T-helper 17 cell (primary cell): Measurements from ENCODE around the gene NCF2. TPM values are rescaled to one million over a fixed set of nuclear protein-coding genes. Genes with fewer than 3 reads are reported as not detected.

Source experiments
- ATAC-seq: fragments of 150-1000 bp; cut with Tn5 transposase; 2 replicates; pipeline ENCODE4 v1.10.0; 2021; ENCODE audit warnings: mild to moderate bottlenecking, moderate library complexity
- DNase-seq, 3 donors: peaks; one replicate each; pipeline versions ENCODE4 v3.0.0 to v3.0.0-alpha.2; 2020 to 2021
- H3K9me3 ChIP-seq: one replicate; pipeline ENCODE4 v1.7.0; 2013; ENCODE audit warnings: low read length, mild to moderate bottlenecking; ENCODE audit not compliant: control insufficient read depth, poor library complexity, severe bottlenecking
- H3K27ac Mint-ChIP-seq: one replicate; pipeline ENCODE4 v1.8.0; 2022; ENCODE audit warnings: mild to moderate bottlenecking, moderate library complexity, mixed read lengths
- H3K27me3 Mint-ChIP-seq: one replicate; pipeline ENCODE4 v1.8.0; 2022; ENCODE audit warnings: mixed read lengths
- H3K36me3 Mint-ChIP-seq: one replicate; pipeline ENCODE4 v1.8.0; 2022; ENCODE audit warnings: low read depth, mixed read lengths
- H3K4me1 Mint-ChIP-seq: one replicate; pipeline ENCODE4 v1.8.0; 2022; ENCODE audit warnings: mild to moderate bottlenecking, mixed read lengths
- H3K4me3 Mint-ChIP-seq: one replicate; pipeline ENCODE4 v1.8.0; 2022; ENCODE audit warnings: mild to moderate bottlenecking, moderate library complexity, mixed read lengths
- total RNA-seq, 4 donors: library from RNA in 2 of 4; stranded (reverse) in 2 of 4; gene quantifications; one replicate each; pipeline ENCODE4 v1.2.3 and lab custom pipeline; 2022 to 2026

Gene NCF2
- total RNA-seq, 2 donors from 2014 or later, result 2.7 to 14.7 TPM

GRCh38 chr1:183571678-183572268 lies 18.5 kb downstream of the NCF2 start:
- Mint-ChIP-seq H3K27ac (no peak overlapping the region), H3K27me3 (no peaks in the 10 kb centered on the region), H3K4me3 (no peak overlapping the region), H3K36me3 (peaks cover 2% of the 10 kb centered on the region), H3K4me1 (peaks cover 8% of the 10 kb centered on the region)
- ATAC-seq (no peak), DNase-seq (no peak)
- H3K9me3 ChIP-seq, result no peaks in the 10 kb centered on the region

DNA sequence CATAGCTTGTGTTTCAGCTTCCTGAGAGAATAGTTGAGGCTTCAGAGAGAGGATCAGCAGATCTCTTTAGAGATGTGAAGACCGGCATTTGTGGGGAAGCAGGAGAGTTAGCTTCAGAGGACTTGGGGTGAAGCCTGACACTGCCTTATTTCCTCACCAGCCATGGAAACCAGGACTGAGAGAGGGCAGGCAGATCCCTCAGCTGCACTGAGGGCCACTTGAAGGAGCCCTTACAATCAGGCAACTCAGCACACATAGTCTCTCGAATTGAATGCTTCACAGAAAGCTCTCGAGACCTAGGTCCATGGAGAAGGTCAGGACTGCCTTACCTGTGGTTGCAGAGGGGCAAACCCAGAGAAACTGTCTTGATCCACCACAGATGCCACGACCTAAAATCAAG lies 19.8 kb downstream of the NCF2 start:
- Mint-ChIP-seq H3K36me3 (peaks cover 2% of the 10 kb centered on the region), H3K4me1 (peaks cover 8% of the 10 kb centered on the region), H3K27ac (peak overlapping the region; percentile 27), H3K4me3 (no peak overlapping the region), H3K27me3 (no peaks in the 10 kb centered on the region)
- no peaks in the 10 kb centered on the region for H3K9me3 ChIP-seq
- DNase-seq (no peak), ATAC-seq (no peak)

DNA sequence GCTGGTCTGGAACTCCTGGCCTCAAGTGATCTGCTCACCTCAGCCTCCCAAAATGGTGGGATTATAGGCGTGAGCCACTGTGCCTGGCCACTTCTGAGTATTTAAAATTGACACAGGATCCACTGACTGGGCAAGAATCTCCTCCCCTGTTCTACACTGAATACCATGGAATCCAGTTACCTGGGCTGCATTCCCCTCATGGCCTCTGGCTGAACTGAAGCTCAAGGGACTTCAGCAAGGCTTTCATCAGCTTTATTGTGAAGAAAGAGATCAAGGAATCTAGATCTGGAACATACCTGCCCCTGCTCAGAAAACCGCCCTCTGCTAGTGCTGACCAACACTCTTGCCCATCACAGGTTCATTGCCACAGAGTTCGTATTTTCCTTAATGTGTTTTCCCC lies 20.5 kb downstream of the NCF2 start:
- peaks cover 2% of the 10 kb centered on the region for H3K36me3 Mint-ChIP-seq
- H3K4me3 Mint-ChIP-seq, result no peak overlapping the region
- no peaks in the 10 kb centered on the region for H3K9me3 ChIP-seq
- DNase-seq (no peak), ATAC-seq (no peak)
- peaks cover 8% of the 10 kb centered on the region for H3K4me1 Mint-ChIP-seq
- H3K27ac Mint-ChIP-seq, result peak overlapping the region; percentile 27
- H3K27me3 Mint-ChIP-seq, result no peaks in the 10 kb centered on the region

DNA sequence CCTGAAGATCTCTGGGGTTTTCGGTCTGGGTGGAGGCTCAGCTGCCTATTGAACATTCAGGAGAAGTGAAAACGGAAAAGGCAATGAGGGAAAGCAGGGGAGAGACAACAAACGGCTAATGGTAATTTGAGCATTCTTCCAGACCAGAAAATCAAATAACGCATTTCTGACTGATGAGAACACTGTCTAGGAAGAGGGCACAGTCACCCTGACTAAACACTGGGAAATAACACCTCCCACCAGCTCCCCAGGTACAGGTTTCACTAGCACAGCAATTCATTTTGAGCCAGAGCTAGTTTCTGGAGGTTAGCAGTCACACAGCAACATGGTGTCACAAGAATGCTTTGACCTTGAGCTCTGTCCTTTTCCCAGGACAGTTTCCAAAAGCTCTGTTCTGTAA lies 21.1 kb downstream of the NCF2 start:
- no peaks in the 10 kb centered on the region for H3K9me3 ChIP-seq
- Mint-ChIP-seq H3K36me3 (no peaks in the 10 kb centered on the region), H3K4me3 (no peak overlapping the region), H3K27ac (no peak overlapping the region), H3K4me1 (peaks cover 8% of the 10 kb centered on the region), H3K27me3 (no peaks in the 10 kb centered on the region)
- ATAC-seq (no peak), DNase-seq (no peak)

DNA sequence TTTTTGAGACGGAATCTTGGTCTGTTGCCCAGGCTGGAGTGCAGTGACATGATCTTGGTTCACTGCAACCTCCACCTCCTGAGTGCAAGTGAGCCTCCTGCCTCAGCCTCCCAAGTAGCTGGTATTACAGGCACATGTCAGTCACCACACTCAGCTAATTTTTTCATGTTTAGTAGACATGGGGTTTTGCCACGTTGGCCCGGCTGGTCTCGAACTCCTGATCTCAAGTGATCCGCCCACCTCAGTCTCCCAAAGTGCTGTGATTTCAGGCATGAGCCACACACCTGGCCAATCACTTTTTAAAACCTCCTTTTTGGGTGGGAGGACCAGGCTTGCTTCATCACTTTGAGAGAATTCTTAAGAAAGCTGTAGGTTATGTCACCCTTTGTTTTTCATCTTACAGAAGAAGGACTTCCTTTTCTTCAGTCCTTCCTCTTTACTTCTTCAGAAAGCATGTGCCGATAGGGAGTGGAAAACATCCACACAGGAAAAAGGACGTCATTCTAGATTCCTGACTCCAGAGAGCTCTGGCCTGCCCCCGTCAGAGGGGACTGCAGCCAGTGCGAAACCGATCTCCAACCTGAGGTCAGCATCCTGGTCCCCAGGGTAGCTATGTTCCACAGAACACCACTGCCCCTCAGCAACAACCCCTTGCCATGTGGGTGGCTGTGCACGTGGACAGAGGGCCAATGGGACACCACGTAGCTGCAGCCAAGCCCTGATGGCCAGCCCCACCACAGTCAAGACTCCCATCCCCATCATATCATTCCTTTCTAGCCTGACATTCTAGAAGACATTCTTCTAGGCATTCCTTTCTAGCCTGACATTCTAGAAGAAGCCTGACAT lies 21.9 kb downstream of the NCF2 start:
- no peaks in the 10 kb centered on the region for H3K27me3 Mint-ChIP-seq
- DNase-seq (no peak), ATAC-seq (no peak)
- H3K36me3 Mint-ChIP-seq, result no peaks in the 10 kb centered on the region
- no peak overlapping the region for H3K4me3 Mint-ChIP-seq
- no peak overlapping the region for H3K27ac Mint-ChIP-seq
- peaks cover 8% of the 10 kb centered on the region for H3K4me1 Mint-ChIP-seq
- H3K9me3 ChIP-seq, result no peaks in the 10 kb centered on the region

GRCh38 chr1:183567584-183567983 lies 22.7 kb downstream of the NCF2 start:
- ATAC-seq (peak; percentile 66), DNase-seq (no peak)
- H3K36me3 Mint-ChIP-seq, result no peaks in the 10 kb centered on the region
- H3K4me1 Mint-ChIP-seq, result peaks cover 8% of the 10 kb centered on the region
- no peak overlapping the region for H3K4me3 Mint-ChIP-seq
- no peaks in the 10 kb centered on the region for H3K9me3 ChIP-seq
- no peak overlapping the region for H3K27ac Mint-ChIP-seq
- no peaks in the 10 kb centered on the region for H3K27me3 Mint-ChIP-seq

GRCh38 chr1:183566026-183566425 lies 24.2 kb downstream of the NCF2 start:
- no peaks in the 10 kb centered on the region for H3K9me3 ChIP-seq
- H3K36me3 Mint-ChIP-seq, result no peaks in the 10 kb centered on the region
- no peak overlapping the region for H3K27ac Mint-ChIP-seq
- DNase-seq, result no peak
- no peak for ATAC-seq
- H3K27me3 Mint-ChIP-seq, result no peaks in the 10 kb centered on the region
- H3K4me3 Mint-ChIP-seq, result no peak overlapping the region
- H3K4me1 Mint-ChIP-seq, result peaks cover 10% of the 10 kb centered on the region

- Mint-ChIP-seq H3K4me3 (peak overlapping the region; percentile 19), H3K27ac (no peak overlapping the region), H3K4me1 (peaks cover 10% of the 10 kb centered on the region), H3K27me3 (no peaks in the 10 kb centered on the region), H3K36me3 (no peaks in the 10 kb centered on the region)
- H3K9me3 ChIP-seq, result no peaks in the 10 kb centered on the region
- DNase-seq (no peak), ATAC-seq (no peak)
Observed at GRCh38 chr1:183565261-183565660, 25.0 kb downstream of the NCF2 start.

DNA sequence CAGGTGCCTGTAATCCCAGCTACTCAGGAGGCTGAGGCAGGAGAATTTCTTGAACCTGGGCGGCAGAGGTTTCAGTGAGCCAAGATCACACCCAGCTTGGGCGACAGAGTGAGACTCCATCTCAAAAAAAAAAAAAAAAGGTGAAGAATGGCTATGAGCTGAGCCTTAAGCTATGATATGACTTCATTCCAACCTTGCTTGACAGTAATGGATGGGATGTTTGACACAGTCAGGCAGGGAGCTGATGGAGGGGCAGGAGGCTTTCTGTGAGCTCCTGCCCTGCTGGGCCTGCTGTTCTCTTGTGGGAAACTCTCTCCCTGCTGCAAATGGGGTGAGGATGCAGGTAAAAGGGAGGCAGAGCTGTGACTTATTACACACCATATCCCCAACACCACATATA lies 27.6 kb downstream of the NCF2 start:
- Mint-ChIP-seq H3K27me3 (no peaks in the 10 kb centered on the region), H3K27ac (no peak overlapping the region), H3K4me1 (peaks cover 8% of the 10 kb centered on the region), H3K4me3 (no peak overlapping the region), H3K36me3 (no peaks in the 10 kb centered on the region)
- no peak for DNase-seq
- ATAC-seq, result no peak
- H3K9me3 ChIP-seq, result no peaks in the 10 kb centered on the region

- no peak for DNase-seq
- ATAC-seq, result no peak
- H3K36me3 Mint-ChIP-seq, result peaks cover 2% of the 10 kb centered on the region
- H3K9me3 ChIP-seq, result no peaks in the 10 kb centered on the region
- H3K4me1 Mint-ChIP-seq, result peaks cover 8% of the 10 kb centered on the region
- no peak overlapping the region for H3K27ac Mint-ChIP-seq
- no peak overlapping the region for H3K4me3 Mint-ChIP-seq
- H3K27me3 Mint-ChIP-seq, result no peaks in the 10 kb centered on the region
Observed at GRCh38 chr1:183559061-183559460, 31.2 kb downstream of the NCF2 start.

DNA sequence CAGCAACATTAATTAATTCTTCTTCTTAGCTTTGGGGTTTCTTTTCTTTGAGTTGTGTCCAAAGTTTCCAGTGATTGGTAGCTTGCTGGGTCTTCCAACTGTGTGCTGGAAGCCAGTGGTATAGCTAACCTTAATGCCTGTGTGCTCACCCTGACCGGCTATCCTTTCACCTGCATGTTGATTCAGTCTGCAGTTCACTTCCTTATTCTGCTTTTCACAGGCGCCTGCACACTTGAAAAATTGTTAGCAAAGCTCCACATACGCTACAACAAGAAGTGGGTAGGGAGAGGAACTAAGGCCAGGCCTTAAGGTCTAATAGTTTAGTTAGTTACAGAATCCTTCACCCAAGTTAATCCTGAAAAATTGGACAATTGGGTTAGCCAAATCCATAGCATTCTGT lies 35.7 kb downstream of the NCF2 start:
- Mint-ChIP-seq H3K4me1 (peaks cover 9% of the 10 kb centered on the region), H3K36me3 (peaks cover 8% of the 10 kb centered on the region), H3K4me3 (no peak overlapping the region), H3K27me3 (no peaks in the 10 kb centered on the region), H3K27ac (no peak overlapping the region)
- no peaks in the 10 kb centered on the region for H3K9me3 ChIP-seq
- ATAC-seq (no peak), DNase-seq (no peak)

- ATAC-seq (no peak), DNase-seq (no peak)
- H3K27ac Mint-ChIP-seq, result peak overlapping the region; percentile 41
- H3K9me3 ChIP-seq, result no peaks in the 10 kb centered on the region
- no peak overlapping the region for H3K4me3 Mint-ChIP-seq
- H3K4me1 Mint-ChIP-seq, result peaks cover 9% of the 10 kb centered on the region
- H3K36me3 Mint-ChIP-seq, result peaks cover 8% of the 10 kb centered on the region
- H3K27me3 Mint-ChIP-seq, result no peaks in the 10 kb centered on the region
Observed at GRCh38 chr1:183553764-183554163, 36.5 kb downstream of the NCF2 start.

- Mint-ChIP-seq H3K4me3 (no peak overlapping the region), H3K4me1 (peaks cover 9% of the 10 kb centered on the region), H3K27ac (peak overlapping the region; percentile 41), H3K27me3 (no peaks in the 10 kb centered on the region), H3K36me3 (peaks cover 8% of the 10 kb centered on the region)
- no peaks in the 10 kb centered on the region for H3K9me3 ChIP-seq
- ATAC-seq (no peak), DNase-seq (no peak)
Observed at GRCh38 chr1:183553331-183553730, 36.9 kb downstream of the NCF2 start.

DNA sequence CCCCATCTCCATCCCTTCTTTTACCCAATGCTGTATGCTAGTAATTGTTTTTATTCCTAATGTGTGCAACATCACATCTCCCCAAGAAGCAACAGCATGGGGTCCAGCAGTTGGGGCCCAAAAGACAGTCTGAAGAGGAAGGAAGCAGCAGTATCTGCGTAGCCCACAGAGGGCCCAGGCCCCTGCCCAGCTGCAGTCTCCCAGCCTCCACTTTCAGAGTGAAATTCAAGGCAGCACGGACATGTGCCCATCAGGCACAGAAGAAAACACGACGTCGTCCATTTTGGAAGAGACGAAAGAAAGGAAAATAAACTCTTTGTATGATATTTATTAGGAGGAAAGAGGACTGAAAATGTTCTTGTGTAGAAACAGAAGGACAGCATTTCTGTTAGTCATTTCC lies 37.4 kb downstream of the NCF2 start:
- H3K27me3 Mint-ChIP-seq, result no peaks in the 10 kb centered on the region
- ATAC-seq, result no peak

More for the DNA sequence above, 37.4 kb downstream of the NCF2 start:
- no peak overlapping the region for H3K4me3 Mint-ChIP-seq
- no peaks in the 10 kb centered on the region for H3K9me3 ChIP-seq
- peak overlapping the region; percentile 41 for H3K27ac Mint-ChIP-seq
- peaks cover 9% of the 10 kb centered on the region for H3K4me1 Mint-ChIP-seq
- DNase-seq, result no peak
- peaks cover 8% of the 10 kb centered on the region for H3K36me3 Mint-ChIP-seq
